Pulmonary artery endothelial cell (primary cell): Measurements from ENCODE around the gene SLFN11. TPM values are rescaled to one million over a fixed set of nuclear protein-coding genes. Genes with fewer than 3 reads are reported as not detected.

Source experiments
- total RNA-seq: library from RNA; depleted of rRNA; stranded (reverse); fragments of >200 nt; gene quantifications from 2 replicates; pipeline ENCODE4 v1.2.3, GENCODE V29; 2014

SLFN11 gene
- total RNA-seq, 1 donor from 2014 or later = 98.6 TPM

Other genes with a start within 250 kb of the SLFN11 start
- gene NLE1, start 231.3 kb downstream of the SLFN11 start, total RNA-seq = 23.5 and 25.9 TPM in 2 replicates
- not detected in 2 replicates for gene UNC45B, start 225.8 kb downstream of the SLFN11 start, total RNA-seq
- gene SLC35G3, start 179.2 kb downstream of the SLFN11 start, total RNA-seq = not detected in 2 replicates
- gene SLFN5, start 130.5 kb downstream of the SLFN11 start, total RNA-seq = 33.0 and 40.6 TPM in 2 replicates
- gene SLFN12, start 58.9 kb upstream of the SLFN11 start, total RNA-seq = 30.6 and 50.1 TPM in 2 replicates
- 2.6 and 6.9 TPM in 2 replicates for gene SLFN13, start 75.1 kb upstream of the SLFN11 start, total RNA-seq
- gene SLFN12L, start 164.1 kb upstream of the SLFN11 start, total RNA-seq = 0.04 and 0.07 TPM in 2 replicates
- gene SLFN14, start 187.2 kb upstream of the SLFN11 start, total RNA-seq = not detected in 2 replicates
- 2.4 and 3.1 TPM in 2 replicates for gene PEX12, start 204.9 kb upstream of the SLFN11 start, total RNA-seq
- gene AP2B1, start 213.7 kb upstream of the SLFN11 start, total RNA-seq = 102 TPM in 2 replicates